H1 (cell line): Measurements from ENCODE around the gene MSANTD2.

ENCODE experiments used
- CTCF ChIP-seq, 3 experiments: IDR thresholded peaks; 1 replicate in 2 of 3; 2 replicates in 1 of 3; pipeline versions ENCODE4 v1.5.1 to v1.6.1; 2011; ENCODE audit warnings: low read length in 3 of 3, mild to moderate bottlenecking in 3 of 3, inconsistent platforms in 2 of 3, low read depth in 1 of 3, moderate library complexity in 1 of 3; ENCODE audit not compliant: insufficient read depth in 1 of 3; ENCODE audit errors: control extremely low read depth in 1 of 3
- EP300 ChIP-seq, 2 experiments: IDR thresholded peaks; 1 replicate in 1 of 2; 2 replicates in 1 of 2; pipeline ENCODE4 v1.6.1; 2011 to 2012; ENCODE audit warnings: low read depth in 2 of 2, low read length in 2 of 2, mild to moderate bottlenecking in 2 of 2, borderline replicate concordance in 1 of 2, inconsistent platforms in 1 of 2, moderate library complexity in 1 of 2
- EZH2 ChIP-seq: fragments of 200-600 bp; sonication (generic); IDR thresholded peaks from 2 replicates; pipeline ENCODE4 v1.7.1; 2012; ENCODE audit warnings: low read depth, mild to moderate bottlenecking, moderate library complexity, low read length, inconsistent platforms; ENCODE audit not compliant: severe bottlenecking
- JUND ChIP-seq: IDR thresholded peaks from 2 replicates; pipeline ENCODE4 v1.6.1; 2011; ENCODE audit warnings: mild to moderate bottlenecking, improper control_type of control experiment, low read length
- NRF1 ChIP-seq: IDR thresholded peaks from 2 replicates; pipeline ENCODE4 v1.6.1; 2011; ENCODE audit warnings: mild to moderate bottlenecking, low read depth, low read length, improper control_type of control experiment
- POLR2A ChIP-seq, 2 experiments: IDR thresholded peaks; 1 replicate in 1 of 2; 2 replicates in 1 of 2; pipeline ENCODE4 v1.6.1; 2011; ENCODE audit warnings: low read depth in 2 of 2, low read length in 2 of 2, mild to moderate bottlenecking in 2 of 2; ENCODE audit errors: control extremely low read depth in 1 of 2
- POLR2AphosphoS5 ChIP-seq: IDR thresholded peaks from 2 replicates; pipeline ENCODE4 v1.6.1; 2011; ENCODE audit warnings: low read depth, low read length
- RAD21 ChIP-seq, 2 experiments: IDR thresholded peaks in 1 of 2; conservative IDR thresholded peaks in 1 of 2; 2 replicates each; pipeline ENCODE4 v1.6.1; 2011; ENCODE audit warnings: low read depth in 2 of 2, low read length in 2 of 2, improper control_type of control experiment in 1 of 2, inconsistent platforms in 1 of 2, mild to moderate bottlenecking in 1 of 2, moderate library complexity in 1 of 2
- SIN3A ChIP-seq, 2 experiments: IDR thresholded peaks in 1 of 2; conservative IDR thresholded peaks in 1 of 2; 2 replicates each; pipeline ENCODE4 v1.6.1; 2011 to 2012; ENCODE audit warnings: low read length in 2 of 2, improper control_type of control experiment in 1 of 2, low read depth in 1 of 2, mild to moderate bottlenecking in 1 of 2
- SIX5 ChIP-seq: IDR thresholded peaks from 2 replicates; pipeline ENCODE4 v1.6.1; 2011; ENCODE audit warnings: mild to moderate bottlenecking, low read depth, low read length
- SRF ChIP-seq: IDR thresholded peaks from 2 replicates; pipeline ENCODE4 v1.6.1; 2011; ENCODE audit warnings: mild to moderate bottlenecking, low read depth, low read length, moderate library complexity
- TEAD4 ChIP-seq: IDR thresholded peaks from 2 replicates; pipeline ENCODE4 v1.6.1; 2012; ENCODE audit warnings: low read depth, low read length, inconsistent platforms, mixed read lengths
- ZNF274 ChIP-seq: IDR thresholded peaks from 2 replicates; pipeline ENCODE4 v1.7.0; 2012; ENCODE audit warnings: low read length, borderline replicate concordance; ENCODE audit errors: extremely low read depth

- TF ChIP-seq NRF1, result no peak
- no peak for TF ChIP-seq ZNF274
- TF ChIP-seq EP300 (IDR thresholded peaks at IDR 0.05; ENCODE audit: borderline replicate concordance in 1 of 2, low read depth in 2 of 2, low read length in 2 of 2), result no peak
- TF ChIP-seq SIX5, result no peak
- no peak for TF ChIP-seq CTCF (IDR thresholded peaks at IDR 0.05; ENCODE audit: control extremely low read depth in 1 of 3, insufficient read depth in 1 of 3, low read depth in 1 of 3, low read length in 3 of 3)
- no peak for TF ChIP-seq JUND
- TF ChIP-seq EZH2, result no peak
- no peak for TF ChIP-seq POLR2AphosphoS5
- TF ChIP-seq TEAD4, result no peak
- TF ChIP-seq POLR2A (IDR thresholded peaks at IDR 0.05; ENCODE audit: control extremely low read depth in 1 of 2, low read depth in 2 of 2, low read length in 2 of 2), result no peak
- TF ChIP-seq SRF, result no peak
- no peak for TF ChIP-seq RAD21 (IDR thresholded peaks at IDR 0.05 in 1 of 2, conservative IDR thresholded peaks at IDR 0.05 in 1 of 2; ENCODE audit: low read depth in 2 of 2, low read length in 2 of 2)
- no peak for TF ChIP-seq SIN3A (conservative IDR thresholded peaks at IDR 0.05 in 1 of 2, IDR thresholded peaks at IDR 0.05 in 1 of 2; ENCODE audit: low read depth in 1 of 2, low read length in 2 of 2)
These were observed 80.7 kb downstream of the MSANTD2 start for GRCh38 chr11:124719534-124719933.
